Activated CD4-positive, CD25-positive, alpha-beta regulatory T cell treated with anti-CD3 and anti-CD28 coated beads, Interleukin-2, amount 50 U/mL, for 16 hours (primary cell): ENCODE results near the gene DHRS7C.

Experiments
- DNase-seq: peaks from one replicate; pipeline ENCODE4 v3.0.0-alpha.2; 2020; ENCODE audit warnings: low read depth, low spot score

Gene DHRS7C, protein sequence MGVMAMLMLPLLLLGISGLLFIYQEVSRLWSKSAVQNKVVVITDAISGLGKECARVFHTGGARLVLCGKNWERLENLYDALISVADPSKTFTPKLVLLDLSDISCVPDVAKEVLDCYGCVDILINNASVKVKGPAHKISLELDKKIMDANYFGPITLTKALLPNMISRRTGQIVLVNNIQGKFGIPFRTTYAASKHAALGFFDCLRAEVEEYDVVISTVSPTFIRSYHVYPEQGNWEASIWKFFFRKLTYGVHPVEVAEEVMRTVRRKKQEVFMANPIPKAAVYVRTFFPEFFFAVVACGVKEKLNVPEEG

DNA sequence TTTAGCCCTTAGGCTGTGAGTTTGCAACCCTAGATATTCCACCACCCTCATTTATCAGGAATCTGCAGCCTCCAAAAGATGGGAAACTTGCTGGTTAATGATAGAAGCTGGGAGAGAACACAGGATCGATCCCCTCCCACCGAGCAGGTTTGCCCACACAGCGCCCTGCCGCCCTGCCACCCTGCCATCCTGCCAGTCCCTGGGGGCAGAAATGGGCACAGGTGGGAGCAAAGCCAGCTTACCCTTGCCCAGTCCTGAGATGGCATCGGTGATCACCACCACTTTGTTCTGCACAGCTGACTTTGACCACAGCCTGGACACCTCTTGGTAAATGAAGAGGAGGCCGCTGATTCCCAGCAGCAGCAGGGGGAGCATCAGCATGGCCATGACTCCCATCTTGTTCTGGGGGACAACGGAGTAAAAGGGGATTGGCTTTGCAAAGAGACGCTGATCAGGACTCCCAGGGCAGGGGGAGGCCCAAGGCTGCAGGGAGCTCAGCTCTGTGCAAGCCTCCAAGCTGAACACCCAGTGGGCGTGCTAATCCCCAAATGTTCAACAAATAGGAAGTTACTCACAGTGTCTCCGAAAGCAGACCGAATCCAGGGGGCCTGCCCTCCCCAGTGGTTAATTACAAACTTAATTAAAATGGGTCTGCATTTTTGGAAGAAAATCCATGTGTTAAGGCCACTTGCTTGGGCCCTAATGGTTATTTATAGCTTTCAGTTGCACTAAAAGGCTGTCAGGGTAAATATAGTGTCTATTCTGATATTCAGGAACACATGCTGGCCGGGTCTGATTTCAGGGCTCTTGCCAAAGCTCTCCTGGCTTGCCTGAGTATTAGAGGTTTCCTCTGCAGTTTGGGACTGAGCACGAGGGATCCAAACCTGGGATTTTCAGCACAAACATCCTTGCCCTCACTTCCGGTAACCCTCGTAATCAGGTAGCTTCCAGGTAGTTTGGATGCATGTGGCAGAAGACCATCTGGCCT, at the start of gene DHRS7C:
Gene DHRS7C (minus strand): TSS at position 704 of the 988 bp plus-strand sequence. CDS start 308 bp downstream, at position 396.
- DNase-seq = no peak

DNA sequence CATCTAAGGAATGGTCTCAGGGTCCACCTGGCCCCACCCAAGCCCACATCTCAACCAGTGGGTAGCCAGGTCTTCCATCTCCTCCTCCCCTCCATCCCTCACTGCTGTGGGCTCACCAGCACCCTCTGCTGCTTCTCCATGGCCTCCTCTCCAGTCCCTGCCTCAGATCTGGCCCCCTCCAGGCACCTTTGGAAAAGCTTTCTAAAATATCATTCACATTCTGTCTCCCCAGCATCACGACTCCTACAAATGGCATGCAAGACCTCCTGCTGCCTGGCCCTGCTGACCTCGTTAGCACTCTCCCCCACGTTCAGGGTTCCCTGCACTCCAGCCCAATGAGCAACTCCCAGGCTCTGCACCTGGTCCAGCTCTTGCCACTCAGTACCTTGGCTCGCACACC, 48.0 kb upstream of the DHRS7C start:
- DNase-seq = no peak

DNA sequence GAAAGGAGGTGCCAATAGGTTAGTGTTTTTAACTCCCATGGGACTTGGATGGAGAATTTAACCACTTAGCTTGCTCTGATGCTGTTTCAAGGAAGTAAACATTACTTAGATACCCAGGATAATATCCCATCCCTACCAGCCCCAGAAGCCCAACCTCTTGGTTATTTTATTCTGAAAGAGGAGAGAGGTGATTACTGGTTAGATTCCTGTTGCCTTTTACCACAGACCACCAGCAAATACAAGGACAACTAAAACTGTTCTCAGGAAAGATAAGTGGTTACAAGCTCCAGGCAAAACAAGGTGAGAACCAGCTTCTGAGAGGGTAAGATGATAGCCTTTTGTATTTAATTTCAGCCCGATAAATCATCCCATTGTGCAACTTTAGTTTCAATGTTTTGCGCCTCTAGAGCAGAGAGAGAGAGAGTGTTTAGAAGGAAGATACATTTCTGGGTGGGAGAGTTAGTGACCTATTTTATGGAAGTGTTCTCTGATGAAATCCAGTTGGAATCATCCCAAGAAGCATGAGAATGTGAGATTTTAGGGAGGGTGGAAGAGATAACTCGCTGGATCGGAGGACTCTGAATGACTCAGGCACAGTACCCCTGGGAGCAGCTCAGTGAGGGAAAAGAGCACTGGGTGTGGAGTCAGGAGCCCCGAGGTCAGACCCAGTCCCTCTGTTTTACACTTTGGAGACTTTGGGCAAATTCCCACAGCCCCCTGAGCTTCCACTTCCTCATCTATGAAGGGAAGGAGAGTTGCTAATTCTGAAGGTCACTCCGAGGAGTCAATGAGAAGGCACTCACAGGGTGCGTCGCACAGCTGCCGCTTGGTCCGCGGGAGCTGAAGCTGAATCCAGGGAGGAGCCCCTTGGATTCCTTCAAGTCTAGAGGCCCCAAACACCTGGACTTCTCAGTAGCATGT, 46.4 kb upstream of the DHRS7C start:
- no peak for DNase-seq

DNA sequence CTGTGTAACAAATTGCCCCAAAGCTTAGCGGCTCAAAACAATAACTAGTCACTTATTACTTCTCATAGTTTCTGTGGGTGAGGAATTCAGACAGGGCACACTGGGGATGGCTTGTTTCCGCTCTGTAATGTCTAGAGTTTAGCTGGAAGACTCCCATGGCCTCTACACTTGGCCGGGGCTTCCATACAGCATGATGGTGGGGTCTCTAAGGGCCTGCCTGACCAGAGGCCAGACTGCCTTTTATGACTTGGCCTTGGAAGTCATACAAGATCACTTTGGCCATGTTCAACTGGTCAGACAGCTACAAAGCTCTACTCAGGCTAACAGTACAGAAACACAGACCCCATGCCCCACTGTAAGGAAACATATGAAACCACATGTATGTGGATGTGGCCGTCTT, 42.5 kb upstream of the DHRS7C start:
- no peak for DNase-seq

DNA sequence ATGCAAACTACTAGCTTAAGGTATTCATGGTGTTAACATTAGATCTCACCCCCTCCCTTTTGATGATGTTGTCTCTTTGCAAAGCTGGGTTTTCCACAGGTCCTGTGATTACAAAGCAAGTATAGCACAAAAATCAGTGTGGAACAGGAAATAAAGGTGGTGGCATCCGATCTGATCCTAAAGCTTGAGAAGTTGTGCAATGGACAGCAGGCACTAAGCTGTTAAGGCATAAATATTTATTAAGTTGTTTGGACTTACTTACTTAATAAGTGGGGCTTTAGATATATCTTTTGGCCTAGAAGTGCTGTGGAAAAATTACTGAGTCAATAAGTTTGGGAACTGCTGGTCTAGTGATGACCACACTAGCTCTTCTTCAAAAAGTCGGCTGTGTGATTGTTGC, 39.3 kb upstream of the DHRS7C start:
- DNase-seq = no peak

DNA sequence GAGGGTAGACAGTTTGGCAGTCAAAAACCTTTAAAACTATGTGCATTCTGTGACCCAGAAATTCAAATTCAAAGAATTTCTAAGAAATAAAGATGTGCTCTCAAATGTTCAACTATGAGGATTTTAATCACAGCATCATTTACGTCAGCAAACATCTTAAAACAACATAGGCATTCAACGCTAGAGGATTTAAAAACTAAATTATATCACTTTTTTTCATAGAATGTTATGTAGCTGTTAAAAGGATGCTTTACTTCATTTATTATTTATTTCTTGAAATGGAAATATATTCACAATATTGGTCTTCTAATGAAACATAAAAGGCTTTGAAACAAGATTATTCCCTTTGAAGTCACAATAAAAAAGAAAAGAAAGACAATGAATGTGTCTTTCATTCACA, 38.0 kb upstream of the DHRS7C start:
- DNase-seq = no peak

DNA sequence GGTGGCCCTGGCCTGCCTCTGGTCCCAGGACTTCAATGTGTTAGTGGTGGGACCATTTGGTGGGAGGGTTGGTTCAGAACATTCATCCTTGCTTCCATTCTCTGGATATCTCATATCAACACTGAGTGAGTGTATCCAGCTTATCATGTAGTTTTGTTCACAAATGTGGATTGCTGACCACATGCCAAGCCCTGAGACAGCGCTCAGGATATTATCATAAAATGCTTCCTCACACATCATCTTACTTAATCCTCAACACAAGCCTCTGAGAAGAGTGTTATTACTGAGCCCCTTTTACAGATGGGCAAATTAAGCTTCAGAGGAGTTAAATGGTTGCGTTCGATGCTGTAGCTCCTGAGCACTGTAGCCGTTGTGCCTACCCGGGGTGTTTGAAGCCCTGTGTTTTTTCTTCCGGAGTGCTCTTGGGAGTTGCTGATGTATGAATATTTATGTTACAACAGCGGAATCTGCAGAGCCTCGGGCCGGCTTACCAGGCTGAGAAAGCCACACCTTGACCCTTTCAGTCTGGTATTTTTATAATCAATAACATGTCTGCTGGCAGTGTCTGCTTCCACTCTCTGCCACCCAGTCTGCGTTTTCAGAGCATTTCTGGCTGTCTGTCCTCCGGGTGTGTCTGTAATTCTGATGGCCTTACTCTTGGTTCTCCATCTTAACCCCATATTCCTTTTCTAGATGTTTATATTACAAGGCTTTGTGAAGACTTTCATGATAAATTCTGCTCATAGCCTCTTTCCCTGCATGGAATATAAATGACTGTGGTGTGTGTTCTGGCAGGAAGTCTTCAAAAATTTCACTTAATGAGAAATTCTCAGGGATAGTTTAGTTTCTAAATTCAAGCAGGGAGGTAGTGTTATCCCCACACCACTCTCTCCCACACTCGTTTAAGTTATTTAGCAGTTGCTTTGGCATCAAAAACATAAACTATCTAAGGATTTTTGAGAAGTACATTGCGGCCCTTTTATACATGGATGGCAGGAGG, 37.2 kb upstream of the DHRS7C start:
- no peak for DNase-seq

DNA sequence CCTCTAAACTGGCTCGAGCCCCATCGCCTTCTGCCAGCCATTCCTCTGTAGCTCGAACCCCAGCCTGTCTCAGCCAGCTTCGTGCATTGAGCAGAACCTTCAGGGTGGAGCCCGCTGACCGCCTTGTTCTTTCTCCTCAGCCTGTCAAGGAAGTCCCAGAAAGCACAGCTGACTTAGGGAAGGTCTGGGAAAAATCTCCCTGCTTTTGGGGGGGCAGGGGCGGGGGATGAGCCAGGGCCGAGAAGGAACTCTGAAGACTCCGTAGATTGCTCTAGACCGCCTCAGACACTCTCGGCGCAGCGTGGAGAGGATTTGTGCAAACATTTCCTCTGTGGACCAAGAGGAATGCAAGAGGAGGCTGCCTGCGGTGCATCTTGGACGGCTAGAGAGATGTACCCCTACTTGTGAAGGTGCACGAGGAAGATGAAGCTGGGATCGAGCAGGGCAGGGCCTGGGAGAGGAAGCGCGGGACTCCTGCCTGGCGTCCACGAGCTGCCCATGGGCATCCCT, 34.3 kb upstream of the DHRS7C start, which contains the start of gene GLP2R:
Gene GLP2R (plus strand): TSS at position 284 of the 510 bp plus-strand sequence. CDS start 140 bp downstream, at position 424.
- DNase-seq = no peak

DNA sequence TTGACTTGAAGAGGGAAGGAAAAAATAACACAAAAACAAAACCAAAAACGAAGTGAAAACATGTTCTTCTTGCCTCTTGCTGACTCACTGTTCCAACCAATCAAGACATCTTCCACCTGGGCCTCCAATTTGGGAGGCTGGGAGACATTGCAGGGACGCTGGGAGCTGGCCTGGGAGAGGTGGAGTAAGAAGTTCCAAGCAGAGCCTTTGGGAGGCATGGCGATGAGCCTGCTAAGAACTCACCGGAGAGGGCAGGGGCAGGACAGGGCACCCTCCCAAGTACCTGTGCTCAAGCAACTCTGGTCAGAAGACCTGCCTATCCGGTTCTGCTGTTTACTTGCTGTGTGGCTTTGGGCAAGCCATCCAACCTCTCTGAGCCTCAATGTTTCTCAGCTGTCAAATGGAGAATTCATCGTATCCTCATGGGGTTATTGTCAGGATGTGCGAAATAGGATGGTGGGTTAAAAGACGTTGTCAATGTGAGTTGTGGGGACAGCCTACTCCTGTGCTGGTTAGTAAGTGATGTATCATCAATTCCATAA, 33.5 kb upstream of the DHRS7C start:
- no peak for DNase-seq

DNA sequence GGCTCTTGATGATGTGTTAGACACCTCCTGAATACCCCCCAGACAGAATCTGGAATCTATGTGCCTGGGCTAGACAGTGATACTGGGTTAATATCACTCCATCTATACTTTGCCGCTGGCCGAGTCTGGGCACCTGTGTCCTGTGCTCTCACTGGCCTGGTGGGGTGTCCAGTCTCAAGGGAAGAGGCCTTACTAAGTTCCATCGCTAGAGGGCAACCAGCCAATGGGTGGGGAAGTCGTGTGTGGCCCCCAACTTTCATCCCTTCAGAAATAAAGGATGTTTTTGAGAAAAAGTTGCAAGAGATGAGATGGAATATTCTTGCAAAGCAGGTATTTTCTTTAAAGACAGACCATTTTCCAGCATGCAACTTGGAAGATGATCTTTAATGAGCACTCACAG, 32.7 kb upstream of the DHRS7C start:
- no peak for DNase-seq

DNA sequence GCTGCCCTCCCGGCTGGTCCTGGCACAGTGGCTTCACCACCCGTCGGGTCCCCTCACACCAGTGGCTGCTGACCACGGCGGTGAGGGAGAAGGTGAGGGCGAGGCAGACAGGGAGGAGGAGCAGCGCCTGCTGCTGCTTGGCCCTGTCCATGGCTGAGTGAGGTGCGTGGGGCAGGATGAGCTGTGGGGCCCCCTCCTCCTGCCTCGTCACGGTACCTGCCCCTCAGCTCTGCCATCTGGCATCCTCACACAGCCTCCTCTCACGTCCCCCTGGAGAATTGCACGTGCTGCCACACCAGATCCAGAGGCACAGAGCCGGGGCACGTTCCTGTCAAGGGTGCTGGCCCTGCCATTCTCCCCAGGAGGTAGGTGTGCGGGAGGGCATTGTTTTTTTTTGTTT, 30.5 kb upstream of the DHRS7C start, which contains the start of gene GSG1L2:
Gene GSG1L2 (minus strand): TSS at position 159 of the 400 bp plus-strand sequence. CDS start 8 bp downstream, at position 151.
- DNase-seq = no peak

DNA sequence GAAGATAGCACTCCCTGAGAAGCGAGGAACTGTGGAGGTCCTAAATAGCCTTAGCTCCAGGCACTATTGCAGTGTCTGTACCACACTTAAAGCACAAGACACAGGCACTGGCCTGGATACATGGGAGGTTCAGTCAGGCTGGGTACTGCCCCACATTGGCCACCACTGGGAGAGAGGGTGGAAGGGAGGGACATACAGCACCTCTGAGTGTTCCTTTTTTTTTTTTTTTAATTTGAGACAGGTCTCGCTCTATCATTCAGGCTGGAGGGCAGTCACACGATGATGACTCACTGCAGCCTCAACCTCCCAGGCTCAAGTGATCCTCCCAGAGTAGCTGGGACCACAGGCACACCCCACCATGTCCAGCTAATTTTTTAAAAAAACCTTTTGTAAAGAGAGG, 29.1 kb upstream of the DHRS7C start:
- no peak for DNase-seq

DNA sequence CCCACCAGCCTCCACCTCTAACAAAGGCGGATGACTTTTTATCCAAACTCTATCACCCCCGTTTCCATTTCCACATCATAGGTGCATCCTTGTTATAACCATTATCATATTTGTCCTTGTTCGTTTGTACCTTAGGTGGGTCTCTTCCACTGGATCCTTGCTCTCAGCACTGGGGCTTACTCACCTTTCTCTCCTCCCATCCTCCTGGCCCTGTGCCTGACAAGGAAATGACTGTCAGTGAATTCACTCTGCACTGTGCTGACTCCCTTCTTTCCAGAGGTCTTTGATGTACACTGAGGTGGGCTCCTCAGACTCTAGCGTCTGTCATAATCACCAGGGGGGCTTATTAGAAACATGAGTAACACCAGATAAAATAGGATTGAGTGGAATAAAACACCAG, 27.4 kb upstream of the DHRS7C start:
- no peak for DNase-seq

DNA sequence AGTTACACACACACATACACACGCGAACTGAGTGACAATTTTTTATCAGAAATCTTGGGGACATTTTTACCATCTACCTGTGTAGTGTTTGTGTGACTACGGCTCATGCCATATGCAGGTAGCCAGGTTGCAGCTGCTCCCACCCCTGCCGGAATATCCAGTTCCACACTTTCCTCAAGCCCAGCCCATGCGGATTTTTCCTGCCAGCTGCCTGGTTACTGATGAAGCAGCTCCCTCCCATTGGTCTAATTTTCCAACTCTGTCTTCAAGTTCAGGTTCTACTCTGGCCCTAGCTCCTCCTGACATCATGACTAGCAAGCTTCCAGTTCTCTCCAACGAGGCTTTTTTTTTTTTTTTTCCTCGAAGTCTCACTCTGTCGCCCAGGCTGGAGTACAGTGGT, 25.7 kb upstream of the DHRS7C start:
- DNase-seq = no peak

DNA sequence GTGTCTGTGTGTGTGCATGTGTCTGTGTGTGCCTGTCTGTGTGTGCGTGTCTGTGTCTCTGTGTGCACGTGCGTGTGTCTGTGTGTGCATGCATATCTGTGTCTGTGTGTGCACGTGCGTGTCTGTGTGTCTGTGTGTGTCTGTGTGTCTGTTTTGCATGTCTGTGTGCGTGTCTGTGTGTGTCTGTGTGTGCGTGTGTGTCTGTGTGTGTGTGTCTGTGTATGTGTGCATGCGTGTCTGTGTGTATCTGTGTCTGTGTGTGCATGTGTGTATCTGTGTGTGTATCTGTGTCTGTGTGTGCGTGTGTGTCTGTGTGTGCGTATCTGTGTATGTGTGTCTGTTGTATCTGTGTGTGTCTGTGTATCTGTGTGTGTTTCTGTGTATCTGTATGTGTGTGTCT, 25.1 kb upstream of the DHRS7C start:
- DNase-seq = no peak

DNA sequence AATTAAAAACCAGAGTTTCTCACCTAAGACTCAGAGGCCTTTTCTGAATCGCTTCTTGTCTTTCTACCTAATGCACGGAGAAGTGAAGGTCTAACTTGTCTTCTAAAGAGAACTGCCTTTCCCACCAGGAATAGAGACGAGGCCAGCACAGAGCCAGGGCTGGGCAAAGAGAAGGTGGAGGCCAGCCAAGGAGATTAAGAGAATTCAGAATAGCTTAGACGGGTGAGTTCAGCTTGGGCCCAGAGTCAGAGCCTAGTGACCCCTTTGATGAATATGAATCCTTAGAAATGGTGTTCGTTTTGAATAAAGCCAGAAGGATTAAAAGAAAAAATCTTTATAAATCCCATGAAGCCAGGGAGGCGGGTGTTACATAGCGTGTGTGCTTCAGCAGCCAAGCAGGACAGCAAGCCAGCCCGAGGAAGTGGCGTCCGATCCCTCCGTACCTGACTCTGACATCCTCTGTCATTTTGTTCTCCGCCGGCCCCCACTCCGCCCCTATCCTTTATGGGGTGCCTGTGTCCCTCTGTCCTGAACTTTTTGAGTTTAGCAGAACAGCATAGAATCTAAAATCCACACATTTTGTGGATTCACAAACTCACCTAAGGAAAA, 23.0 kb upstream of the DHRS7C start:
- no peak for DNase-seq

DNA sequence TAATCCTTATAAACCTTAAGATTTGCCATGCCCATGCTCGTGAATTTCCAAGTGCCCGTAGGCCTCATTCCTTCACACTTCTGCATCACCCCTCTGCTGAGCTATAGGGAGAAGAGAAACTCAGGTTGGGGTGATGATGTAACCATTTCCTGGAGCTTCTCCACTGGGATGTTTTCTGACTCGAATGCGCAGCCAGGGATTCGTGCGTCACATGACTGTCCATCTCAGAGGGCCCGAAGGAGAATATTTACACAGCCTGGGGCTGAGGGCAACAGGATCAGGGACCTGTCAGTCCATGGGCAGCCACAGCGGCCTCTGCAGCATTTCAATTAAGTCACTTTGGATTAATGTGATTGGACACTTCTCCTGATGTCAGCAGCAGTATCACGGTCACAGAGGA, 21.8 kb upstream of the DHRS7C start:
- DNase-seq = no peak

DNA sequence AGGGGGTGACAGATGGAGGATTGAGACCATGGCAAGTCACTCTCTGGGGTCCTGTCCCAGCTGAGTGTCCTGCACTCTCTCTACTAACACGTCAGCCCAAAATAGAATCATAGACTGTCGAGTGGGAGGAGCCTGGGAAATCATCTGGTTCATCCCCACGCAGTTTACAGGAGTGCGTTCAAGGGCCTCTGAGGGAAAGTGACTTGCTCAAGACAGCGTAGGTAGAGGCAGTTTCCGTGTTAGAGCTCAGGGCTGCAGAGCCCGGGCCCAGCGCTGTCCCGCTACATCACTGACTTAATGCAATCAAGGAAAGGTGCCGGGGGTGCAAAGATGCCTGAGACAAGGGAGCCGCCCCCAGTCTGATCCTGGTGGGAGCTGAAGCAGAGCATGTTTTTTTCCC, 20.1 kb upstream of the DHRS7C start:
- DNase-seq = no peak

DNA sequence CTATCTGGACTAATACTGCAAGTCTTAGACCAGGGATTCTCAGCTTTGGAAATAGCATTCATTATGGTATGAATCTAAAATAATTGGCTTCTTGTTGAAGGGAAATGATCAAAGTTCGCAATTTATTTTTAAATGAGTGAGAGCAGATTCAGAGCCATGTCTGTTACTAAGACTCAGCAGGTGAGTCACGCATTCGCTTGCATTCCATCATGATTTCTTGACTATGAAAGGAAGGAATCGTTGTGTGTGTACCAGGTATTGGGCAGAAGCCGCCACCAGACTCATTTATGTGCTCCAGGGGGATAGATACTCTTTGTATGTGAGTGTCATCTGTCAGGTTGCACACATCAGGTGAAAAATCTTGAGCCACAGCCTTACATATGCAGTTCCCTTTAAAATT, 19.7 kb upstream of the DHRS7C start:
- DNase-seq = no peak
